ENCODE results near the gene HEATR5A. TPM values are rescaled to one million over a fixed set of nuclear protein-coding genes. Genes with fewer than 3 reads are reported as not detected.
A peak's percentile ranks its signal among the peaks of the same experiment; 100 is the strongest.

Gene HEATR5A
- total and polyA plus RNA-seq, 2 of the 13 experiments (the other 11 are each of a cell fraction or from before 2014, with no cell fraction given), result 36.4 to 105 TPM

DNA sequence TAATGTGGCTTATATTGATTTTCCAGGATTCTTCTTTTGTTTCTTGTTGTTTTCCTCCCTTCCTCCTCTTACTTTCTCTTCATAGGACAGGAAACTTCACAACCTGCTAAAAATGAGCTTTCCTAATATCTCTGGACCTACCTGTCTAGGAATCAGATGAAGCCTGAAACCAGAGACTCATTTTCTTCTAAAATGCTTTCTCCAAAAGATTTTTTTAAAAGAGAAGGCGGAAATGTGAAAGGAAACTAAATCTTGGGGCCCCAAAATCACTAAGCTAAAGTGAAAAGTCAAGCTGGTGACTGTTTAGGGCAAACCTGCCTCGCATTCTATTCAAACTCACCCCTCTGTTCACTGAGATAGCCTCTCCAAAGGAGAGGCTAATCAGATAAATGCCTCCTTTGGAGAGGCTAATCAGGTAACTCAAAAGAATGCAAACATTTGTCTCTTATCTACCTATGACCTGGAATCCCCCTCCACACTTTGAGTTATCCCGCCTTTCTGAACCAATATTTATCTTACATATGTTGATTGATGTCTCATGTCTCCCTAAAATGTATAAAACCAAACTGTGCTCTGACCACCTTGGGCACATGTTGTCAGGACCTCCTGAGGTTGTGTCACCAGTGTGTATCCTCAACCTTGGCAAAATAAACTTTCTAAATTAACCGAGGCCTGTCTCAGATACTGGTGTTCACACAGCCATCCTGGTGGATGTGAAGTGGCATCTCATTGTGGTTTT is 140.0 kb downstream of the HEATR5A start (continued):
- TF ChIP-seq EEA1 (CRISPR knock-in tag; IDR thresholded peaks at IDR 0.05; ENCODE audit: borderline replicate concordance), result no peak
- TF ChIP-seq ARHGAP35 (CRISPR knock-in tag; IDR thresholded peaks at IDR 0.05; ENCODE audit: borderline replicate concordance), result no peak
- TF ChIP-seq HOXA9 (CRISPR knock-in tag; IDR thresholded peaks at IDR 0.05; ENCODE audit: borderline replicate concordance), result no peak
- peak; percentile 68; the same call in 1 of the 2 replicates for TF ChIP-seq DMAP1 (CRISPR knock-in tag; IDR thresholded peaks at IDR 0.05)
- TF ChIP-seq, protein P1, sequence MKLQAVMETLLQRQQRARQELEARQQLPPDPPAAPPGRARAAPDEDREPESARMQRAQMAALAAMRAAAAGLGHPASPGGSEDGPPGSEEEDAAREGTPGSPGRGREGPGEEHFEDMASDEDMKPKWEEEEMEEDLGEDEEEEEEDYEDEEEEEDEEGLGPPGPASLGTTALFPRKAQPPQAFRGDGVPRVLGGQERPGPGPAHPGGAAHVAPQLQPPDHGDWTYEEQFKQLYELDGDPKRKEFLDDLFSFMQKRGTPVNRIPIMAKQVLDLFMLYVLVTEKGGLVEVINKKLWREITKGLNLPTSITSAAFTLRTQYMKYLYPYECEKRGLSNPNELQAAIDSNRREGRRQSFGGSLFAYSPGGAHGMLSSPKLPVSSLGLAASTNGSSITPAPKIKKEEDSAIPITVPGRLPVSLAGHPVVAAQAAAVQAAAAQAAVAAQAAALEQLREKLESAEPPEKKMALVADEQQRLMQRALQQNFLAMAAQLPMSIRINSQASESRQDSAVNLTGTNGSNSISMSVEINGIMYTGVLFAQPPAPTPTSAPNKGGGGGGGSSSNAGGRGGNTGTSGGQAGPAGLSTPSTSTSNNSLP (IDR thresholded peaks at IDR 0.05; ENCODE audit: low read depth, low read length), result peak; percentile 6; the same call in 1 of the 2 replicates
- peak; percentile 49; the same call in 1 of the 2 replicates for TF ChIP-seq FOSL2 (CRISPR knock-in tag; IDR thresholded peaks at IDR 0.05)
- no peak for TF ChIP-seq RFXAP (CRISPR knock-in tag; IDR thresholded peaks at IDR 0.05; ENCODE audit: borderline replicate concordance)
- TF ChIP-seq RBFOX2 (IDR thresholded peaks at IDR 0.05; ENCODE audit: low read depth, low read length), result no peak
- TF ChIP-seq, protein P2, sequence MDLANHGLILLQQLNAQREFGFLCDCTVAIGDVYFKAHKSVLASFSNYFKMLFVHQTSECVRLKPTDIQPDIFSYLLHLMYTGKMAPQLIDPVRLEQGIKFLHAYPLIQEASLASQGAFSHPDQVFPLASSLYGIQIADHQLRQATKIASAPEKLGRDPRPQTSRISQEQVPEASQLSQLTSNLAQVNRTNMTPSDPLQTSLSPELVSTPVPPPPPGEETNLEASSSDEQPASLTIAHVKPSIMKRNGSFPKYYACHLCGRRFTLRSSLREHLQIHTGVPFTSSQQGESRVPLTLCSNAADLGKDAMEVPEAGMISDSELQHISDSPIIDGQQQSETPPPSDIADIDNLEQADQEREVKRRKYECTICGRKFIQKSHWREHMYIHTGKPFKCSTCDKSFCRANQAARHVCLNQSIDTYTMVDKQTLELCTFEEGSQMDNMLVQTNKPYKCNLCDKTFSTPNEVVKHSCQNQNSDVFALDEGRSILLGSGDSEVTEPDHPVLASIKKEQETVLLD (CRISPR knock-in tag; IDR thresholded peaks at IDR 0.05; ENCODE audit: low read depth), result no peak
- TF ChIP-seq, protein P3, sequence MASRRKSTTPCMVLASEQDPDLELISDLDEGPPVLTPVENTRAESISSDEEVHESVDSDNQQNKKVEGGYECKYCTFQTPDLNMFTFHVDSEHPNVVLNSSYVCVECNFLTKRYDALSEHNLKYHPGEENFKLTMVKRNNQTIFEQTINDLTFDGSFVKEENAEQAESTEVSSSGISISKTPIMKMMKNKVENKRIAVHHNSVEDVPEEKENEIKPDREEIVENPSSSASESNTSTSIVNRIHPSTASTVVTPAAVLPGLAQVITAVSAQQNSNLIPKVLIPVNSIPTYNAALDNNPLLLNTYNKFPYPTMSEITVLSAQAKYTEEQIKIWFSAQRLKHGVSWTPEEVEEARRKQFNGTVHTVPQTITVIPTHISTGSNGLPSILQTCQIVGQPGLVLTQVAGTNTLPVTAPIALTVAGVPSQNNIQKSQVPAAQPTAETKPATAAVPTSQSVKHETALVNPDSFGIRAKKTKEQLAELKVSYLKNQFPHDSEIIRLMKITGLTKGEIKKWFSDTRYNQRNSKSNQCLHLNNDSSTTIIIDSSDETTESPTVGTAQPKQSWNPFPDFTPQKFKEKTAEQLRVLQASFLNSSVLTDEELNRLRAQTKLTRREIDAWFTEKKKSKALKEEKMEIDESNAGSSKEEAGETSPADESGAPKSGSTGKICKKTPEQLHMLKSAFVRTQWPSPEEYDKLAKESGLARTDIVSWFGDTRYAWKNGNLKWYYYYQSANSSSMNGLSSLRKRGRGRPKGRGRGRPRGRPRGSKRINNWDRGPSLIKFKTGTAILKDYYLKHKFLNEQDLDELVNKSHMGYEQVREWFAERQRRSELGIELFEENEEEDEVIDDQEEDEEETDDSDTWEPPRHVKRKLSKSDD (CRISPR knock-in tag; IDR thresholded peaks at IDR 0.05; ENCODE audit: low read depth), result peak; percentile 53; the same call in 1 of the 2 replicates
- no peak for TF ChIP-seq GATAD1 (CRISPR knock-in tag; IDR thresholded peaks at IDR 0.05)
- TF ChIP-seq RBM22 (optimal IDR thresholded peaks at IDR 0.05; ENCODE audit: low read length), result no peak
- TF ChIP-seq TEAD3 (CRISPR knock-in tag; optimal IDR thresholded peaks at IDR 0.05; ENCODE audit: borderline replicate concordance), result peak; percentile 87
- TF ChIP-seq ZNF30 (CRISPR knock-in tag; IDR thresholded peaks at IDR 0.05), result no peak
- TF ChIP-seq, protein P4, sequence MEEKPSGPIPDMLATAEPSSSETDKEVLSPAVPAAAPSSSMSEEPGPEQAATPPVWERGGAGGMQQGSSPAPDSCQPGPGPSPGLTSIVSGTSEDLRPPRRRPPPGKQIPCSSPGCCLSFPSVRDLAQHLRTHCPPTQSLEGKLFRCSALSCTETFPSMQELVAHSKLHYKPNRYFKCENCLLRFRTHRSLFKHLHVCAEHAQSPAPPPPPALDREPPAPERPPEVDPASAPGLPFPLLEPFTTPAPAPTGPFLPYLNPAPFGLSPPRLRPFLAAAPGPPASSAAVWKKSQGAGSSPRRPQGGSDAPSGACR (CRISPR knock-in tag; IDR thresholded peaks at IDR 0.05), result no peak
- peak; percentile 39; the same call in 1 of the 2 replicates for TF ChIP-seq THAP11 (CRISPR knock-in tag; IDR thresholded peaks at IDR 0.05)
- TF ChIP-seq RXRA (CRISPR knock-in tag; IDR thresholded peaks at IDR 0.05), result peak; percentile 84; the same call in 1 of the 2 replicates
- no peak for TF ChIP-seq ZNF256 (CRISPR knock-in tag; conservative IDR thresholded peaks at IDR 0.05)
- TF ChIP-seq, protein P5, sequence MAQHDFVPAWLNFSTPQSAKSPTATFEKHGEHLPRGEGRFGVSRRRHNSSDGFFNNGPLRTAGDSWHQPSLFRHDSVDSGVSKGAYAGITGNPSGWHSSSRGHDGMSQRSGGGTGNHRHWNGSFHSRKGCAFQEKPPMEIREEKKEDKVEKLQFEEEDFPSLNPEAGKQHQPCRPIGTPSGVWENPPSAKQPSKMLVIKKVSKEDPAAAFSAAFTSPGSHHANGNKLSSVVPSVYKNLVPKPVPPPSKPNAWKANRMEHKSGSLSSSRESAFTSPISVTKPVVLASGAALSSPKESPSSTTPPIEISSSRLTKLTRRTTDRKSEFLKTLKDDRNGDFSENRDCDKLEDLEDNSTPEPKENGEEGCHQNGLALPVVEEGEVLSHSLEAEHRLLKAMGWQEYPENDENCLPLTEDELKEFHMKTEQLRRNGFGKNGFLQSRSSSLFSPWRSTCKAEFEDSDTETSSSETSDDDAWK (CRISPR knock-in tag; IDR thresholded peaks at IDR 0.05), result no peak
